Transverse colon (tissue), 4 donors: ENCODE measurements around the gene TAS2R46.

Experiments
- CTCF ChIP-seq, 5 experiments: fragments of 200-600 bp in 3 of 5; fragments of 450-650 bp in 2 of 5; sonication (generic) in 3 of 5; IDR thresholded peaks; 1 replicate in 2 of 5; 2 replicates in 3 of 5; pipeline ENCODE4 v1.5.1; 2016 to 2017; ENCODE audit warnings: antibody characterized with exemption in 5 of 5, inconsistent platforms in 3 of 5, mild to moderate bottlenecking in 2 of 5, moderate library complexity in 1 of 5
- EP300 ChIP-seq: sonication (generic); formaldehyde crosslinking; IDR thresholded peaks from one replicate; pipeline ENCODE4 v1.6.1; 2017; ENCODE audit warnings: antibody characterized with exemption, low read depth
- POLR2AphosphoS5 ChIP-seq, 3 donors: sonication (generic); formaldehyde crosslinking; IDR thresholded peaks; one replicate each; pipeline ENCODE4 v1.6.1; 2016; ENCODE audit warnings: antibody characterized with exemption in 3 of 3

- TF ChIP-seq CTCF (IDR thresholded peaks at IDR 0.05) (no peak), POLR2AphosphoS5 (IDR thresholded peaks at IDR 0.05) (no peak), EP300 (no peak)
Observed at GRCh38 chr12:11059784-11060183, 2.3 kb downstream of the TAS2R46 start.
